Right ventricle myocardium superior (tissue), 1 donor: ENCODE measurements around the gene ZNF438. TPM values are rescaled to one million over a fixed set of nuclear protein-coding genes. Genes with fewer than 3 reads are reported as not detected.
A peak's percentile ranks its signal among the peaks of the same experiment; 100 is the strongest.

Experiments used
- ATAC-seq: fragments of 200-7000 bp; cut with Tn5 transposase; one replicate; pipeline ENCODE4 v1.9.1; 2020; ENCODE audit warnings: mild to moderate bottlenecking; ENCODE audit not compliant: poor library complexity
- DNase-seq: peaks from one replicate; pipeline ENCODE4 v3.0.0-alpha.2; 2020
- intact Hi-C: fragments of 100-400 bp; cut with DNase I; formaldehyde crosslinking; loops from one replicate; pipeline ENCODE4 v1.11.2; 2022
- long read RNA-seq: library from polyadenylated mRNA; unstranded; transcript quantifications from one replicate; pipeline ENCODE4 v2.0.0, GENCODE V29; 2021
- total RNA-seq: library from RNA; stranded (reverse); fragmentation: NEBNext Ultra II Directional; extraction: Animal tissue kit (Norgen Biotek cat#: 25700); gene quantifications from one replicate; pipeline ENCODE4 v1.2.1, GENCODE V29; 2021
- donor health status: DM: no; HTN: yes; CAD: no; lungs with severe emphysema.

The ZNF438 gene
- total RNA-seq = 13.0 TPM
- long read RNA-seq, partial matches to known transcripts = 3 of 34 reads
- long read RNA-seq, other reads (novel, unspliced or antisense) = 29 of 34 reads

DNA sequence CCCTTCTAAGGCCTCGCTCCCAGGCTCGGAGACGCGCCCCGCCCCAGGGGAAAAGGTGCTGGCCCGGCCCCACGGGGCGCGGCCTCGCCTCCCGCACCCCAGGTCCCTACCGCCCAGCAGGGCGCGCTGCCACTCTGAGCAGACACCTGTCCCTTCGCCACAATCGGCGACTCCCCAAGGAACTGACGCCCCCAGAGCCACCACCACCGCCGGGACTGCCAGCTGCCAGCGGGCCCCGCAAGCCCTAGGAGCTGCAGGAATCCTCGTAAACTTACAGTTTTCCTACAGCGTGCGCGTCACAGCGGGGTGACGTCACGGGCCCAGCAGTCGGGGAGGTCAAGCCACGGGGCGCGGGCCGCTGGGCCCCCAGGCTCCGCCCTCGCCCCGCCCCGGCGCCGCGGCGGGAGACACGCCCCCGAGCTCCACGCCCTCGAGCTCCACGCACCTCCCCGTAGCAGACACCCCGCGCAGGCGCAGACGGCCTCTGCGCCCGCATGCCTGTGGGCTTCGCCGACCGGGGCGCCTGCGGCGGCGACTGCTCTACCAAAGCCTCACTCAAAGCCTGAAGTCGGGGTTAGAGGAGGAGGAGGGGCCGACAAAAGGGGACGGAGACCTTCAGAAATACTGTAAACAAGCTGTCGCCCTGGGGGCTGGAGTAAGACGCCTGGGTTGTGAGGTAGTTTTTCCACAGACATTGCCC lies at the start of gene ZNF438:
ZNF438 (minus strand) TSS at position 308 of the 700 bp plus-strand sequence. CDS start 154,831 bp downstream, outside the sequence.
- intact Hi-C loops = loop anchor here (2.0 to 5.0 kb wide), 2 partner anchors 247 to 291 kb away; no protein-coding TSS in a partner anchor
- peak; percentile 98 for ATAC-seq
- peak; percentile 98 for DNase-seq

DNA sequence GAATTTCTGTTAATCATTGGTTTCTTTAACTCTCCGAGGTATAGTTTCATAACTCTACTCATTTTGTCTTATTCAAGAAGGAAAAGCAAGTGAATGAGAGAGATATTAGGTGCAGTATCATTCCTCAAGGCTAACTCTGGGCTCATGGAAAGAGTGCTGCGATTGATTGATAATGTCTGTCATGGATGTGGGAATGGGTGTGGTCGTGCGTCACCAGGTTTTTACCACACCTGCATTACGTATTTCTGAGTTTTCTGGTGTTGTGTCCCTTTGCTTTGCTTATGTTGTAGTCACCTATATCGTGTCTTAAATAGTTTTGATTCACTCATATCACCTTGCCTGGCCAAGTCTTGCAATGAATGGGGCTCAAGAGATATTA lies 44.9 kb upstream of the ZNF438 start:
- intact Hi-C loops = loop anchor here (10.0 kb wide), 1 partner anchor 292 kb away; no protein-coding TSS in a partner anchor
- no peak for ATAC-seq
- no peak for DNase-seq

- DNase-seq (no peak), ATAC-seq (no peak)
- intact Hi-C loops = loop anchor here (10.0 kb wide), 1 partner anchor 291 kb away; no protein-coding TSS in a partner anchor
Measured at GRCh38 chr10:31075881-31076609, 44.4 kb upstream of the ZNF438 start.

- no peak for ATAC-seq
- intact Hi-C loops = loop anchor here (10.0 kb wide), 1 partner anchor 291 kb away; no protein-coding TSS in a partner anchor
- DNase-seq = no peak
Measured at GRCh38 chr10:31075434-31075833, 43.8 kb upstream of the ZNF438 start.

DNA sequence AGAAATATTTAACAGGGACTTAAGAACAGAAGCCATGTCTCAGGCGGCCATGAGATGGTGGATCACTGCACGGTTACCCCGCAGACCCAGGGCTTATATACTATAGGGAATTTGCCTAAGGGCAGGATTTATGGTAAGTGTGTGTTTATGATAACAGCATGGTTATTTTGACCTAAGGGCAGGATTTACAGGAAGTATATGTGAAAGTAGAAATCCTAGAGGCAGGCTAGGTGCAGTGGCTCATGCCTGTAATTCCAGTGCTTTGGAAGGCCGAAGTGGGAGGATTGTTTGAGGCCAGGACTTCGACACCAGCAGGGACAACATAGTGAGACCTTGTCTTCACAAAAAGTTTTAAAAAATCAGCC lies 43.0 kb upstream of the ZNF438 start:
- no peak for ATAC-seq
- intact Hi-C loops = loop anchor here (10.0 kb wide), 1 partner anchor 290 kb away; no protein-coding TSS in a partner anchor

DNA sequence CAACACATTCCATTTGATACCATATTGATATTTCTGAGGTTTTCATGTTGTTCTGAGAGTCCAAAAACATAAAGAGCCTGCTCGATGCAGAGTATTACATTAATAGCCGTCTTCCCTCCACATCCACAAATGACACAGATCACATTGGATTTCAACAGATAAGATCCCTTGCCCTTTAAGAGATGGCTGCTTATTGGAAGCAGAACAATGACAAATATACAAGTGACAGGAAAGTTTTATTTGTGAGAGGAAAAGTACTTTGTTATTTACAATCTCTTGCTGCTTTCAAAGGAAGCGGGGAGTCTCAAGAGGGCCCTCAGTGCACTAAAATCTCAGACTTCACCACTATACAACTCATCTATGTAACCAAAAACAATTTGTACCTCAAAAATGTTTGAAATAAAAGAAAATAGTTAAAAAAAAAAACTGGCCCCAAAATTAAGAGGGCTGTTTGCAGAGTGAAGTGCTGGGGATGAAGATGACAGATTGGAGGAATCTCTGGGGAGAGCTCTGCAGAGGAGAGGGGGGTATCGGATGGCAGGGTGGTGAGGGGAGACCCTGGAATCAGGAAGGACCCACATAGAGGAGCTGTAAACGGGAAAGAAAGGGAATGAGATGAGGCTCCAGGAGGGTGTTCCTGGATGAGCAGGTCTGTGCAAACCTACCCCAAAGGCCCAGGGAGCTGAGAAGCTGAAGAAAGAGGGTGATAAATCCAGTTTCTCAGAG lies 42.5 kb upstream of the ZNF438 start:
- DNase-seq (no peak), ATAC-seq (no peak)
- intact Hi-C loops = loop anchor here (10.0 kb wide), 1 partner anchor 289 kb away; no protein-coding TSS in a partner anchor

More for the DNA sequence above, 43.0 kb upstream of the ZNF438 start:
- no peak for DNase-seq

- intact Hi-C loops = loop anchor here (10.0 kb wide), 1 partner anchor 288 kb away; no protein-coding TSS in a partner anchor
- ATAC-seq = no peak
- DNase-seq = no peak
Measured at GRCh38 chr10:31073211-31073610, 41.5 kb upstream of the ZNF438 start.

- no peak for ATAC-seq
- intact Hi-C loops = loop anchor here (10.0 kb wide), 1 partner anchor 288 kb away; no protein-coding TSS in a partner anchor
- no peak for DNase-seq
Measured at GRCh38 chr10:31072451-31072850, 40.8 kb upstream of the ZNF438 start.

- intact Hi-C loops = loop anchor here (10.0 kb wide), 1 partner anchor 287 kb away; no protein-coding TSS in a partner anchor
- DNase-seq (no peak), ATAC-seq (peak; percentile 86)
Measured at GRCh38 chr10:31071232-31072005, 39.8 kb upstream of the ZNF438 start.

GRCh38 chr10:31070691-31071090 lies 39.0 kb upstream of the ZNF438 start:
- ATAC-seq = no peak
- DNase-seq = no peak
- intact Hi-C loops = loop anchor here (10.0 kb wide), 1 partner anchor 286 kb away; no protein-coding TSS in a partner anchor

- ATAC-seq = no peak
- DNase-seq = no peak
- intact Hi-C loops = loop anchor here (10.0 kb wide), 1 partner anchor 285 kb away; no protein-coding TSS in a partner anchor
Measured at GRCh38 chr10:31070025-31070424, 38.4 kb upstream of the ZNF438 start.

DNA sequence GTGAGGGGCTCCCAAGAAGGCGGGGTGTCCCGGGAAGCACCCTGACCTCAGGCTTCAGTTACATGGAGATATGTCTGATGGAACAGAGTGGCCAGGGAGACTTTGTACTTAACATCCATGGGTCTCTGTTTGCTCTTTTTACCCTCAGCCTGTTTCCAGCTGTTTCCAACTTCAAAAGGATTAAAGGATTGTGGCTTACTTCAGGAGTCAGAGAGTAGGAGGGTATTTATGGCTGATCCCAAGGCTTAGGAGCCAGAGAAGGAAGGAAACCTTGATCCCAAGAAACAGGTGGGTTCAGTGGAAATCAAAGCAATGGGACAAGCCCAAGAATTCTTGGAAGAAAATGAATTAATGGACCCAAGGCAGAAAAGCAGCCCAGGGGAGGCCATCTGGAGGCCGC lies 37.7 kb upstream of the ZNF438 start:
- intact Hi-C loops = no loop called here
- DNase-seq (no peak), ATAC-seq (no peak)

GRCh38 chr10:31064348-31064747 lies 32.7 kb upstream of the ZNF438 start:
- ATAC-seq = peak; percentile 79
- intact Hi-C loops = no loop called here
- DNase-seq = no peak

DNA sequence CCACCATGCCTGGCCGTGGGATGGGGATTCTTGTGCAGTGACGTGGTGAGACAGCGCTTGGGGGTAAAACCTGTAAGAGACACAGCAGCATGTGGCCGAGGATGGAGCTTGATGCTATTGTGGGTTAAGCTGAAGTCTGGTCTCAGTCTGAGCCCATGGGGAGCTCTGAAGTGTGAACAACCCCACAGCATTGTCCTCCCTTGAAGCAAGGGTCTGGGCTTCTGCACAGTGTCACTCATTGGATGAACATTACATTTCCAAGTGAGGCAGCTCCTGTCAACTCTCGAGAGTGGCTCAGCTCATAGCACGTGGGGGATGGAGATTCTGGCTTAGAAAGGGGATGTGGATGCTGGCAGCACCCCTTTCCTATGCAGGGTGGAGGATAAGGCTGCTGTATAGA lies 32.2 kb upstream of the ZNF438 start:
- intact Hi-C loops = no loop called here
- ATAC-seq (peak; percentile 30), DNase-seq (no peak)

DNA sequence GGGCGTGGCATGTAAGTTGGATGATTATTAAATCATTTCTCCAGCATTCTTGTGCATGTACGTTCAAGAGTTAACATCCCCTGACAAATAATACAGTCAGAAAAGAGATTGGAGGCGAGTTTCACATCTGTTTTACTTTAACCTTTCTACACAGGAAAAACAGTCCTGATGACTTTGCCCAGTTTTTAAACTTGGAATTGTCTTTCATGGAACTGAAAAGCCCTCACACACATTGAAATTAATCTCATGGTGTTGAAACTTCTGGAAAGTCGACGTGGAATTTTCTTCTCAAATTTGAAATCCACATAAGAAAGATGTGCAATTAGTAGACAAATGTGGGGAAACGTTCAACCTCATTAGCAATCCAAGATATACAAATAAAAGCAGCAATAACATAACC lies 31.2 kb upstream of the ZNF438 start:
- ATAC-seq (peak; percentile 69), DNase-seq (no peak)
- intact Hi-C loops = no loop called here

- DNase-seq = no peak
- ATAC-seq = no peak
- intact Hi-C loops = no loop called here
Measured at GRCh38 chr10:31061941-31062340, 30.3 kb upstream of the ZNF438 start.

- intact Hi-C loops = no loop called here
- no peak for ATAC-seq
- no peak for DNase-seq
Measured at GRCh38 chr10:31058795-31059703, 27.4 kb upstream of the ZNF438 start.
